ENCODE measurements around the gene AVPR1B.
"Not testable (repeated sequence)": the region's sequence is repeated elsewhere in the genome, so short reads cannot be mapped to it uniquely, and the experiment has no call there.

Gene AVPR1B

DNA sequence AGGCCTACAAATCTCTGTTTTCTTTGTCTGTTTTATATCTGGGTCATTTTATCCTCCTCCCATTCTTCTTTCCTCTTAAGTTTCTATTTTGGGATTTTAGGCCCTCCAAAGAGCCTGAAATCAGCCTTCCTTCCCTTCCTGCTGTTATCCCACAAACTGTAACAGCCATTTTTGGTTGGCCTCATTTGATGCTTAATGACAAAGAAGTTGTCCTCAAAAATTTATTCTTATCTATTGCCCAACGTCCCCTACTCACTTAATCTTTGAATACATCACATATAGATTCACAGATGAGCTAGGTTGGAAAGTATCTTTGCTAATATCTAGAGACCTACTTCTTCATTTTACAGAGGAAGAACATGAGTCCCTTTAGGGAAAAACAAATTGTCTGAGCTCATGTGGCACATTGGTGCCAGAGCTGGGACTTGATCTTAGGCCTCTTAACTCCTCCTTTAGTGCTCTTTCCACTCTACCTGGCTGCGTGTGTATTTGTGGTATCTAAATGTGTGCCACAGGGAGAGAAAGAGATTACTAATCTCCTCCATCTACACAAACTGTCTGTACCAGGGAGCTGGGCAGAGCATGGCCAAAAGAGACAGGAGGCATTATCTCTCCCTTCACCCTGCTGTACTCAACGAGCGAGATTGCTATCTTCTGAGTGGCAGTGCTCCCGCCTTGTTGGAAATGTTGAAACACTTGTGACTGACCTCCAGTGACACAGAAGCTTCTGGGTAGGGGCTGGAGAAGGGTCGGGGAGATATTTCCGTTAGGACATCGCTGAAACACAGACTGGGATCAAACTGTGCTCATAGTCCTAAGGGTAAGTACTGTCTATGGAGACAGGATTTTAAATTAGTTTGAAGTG lies 34.1 kb downstream of the AVPR1B start:
- in situ Hi-C loops (cut with MboI; ENCODE audit: low sequenced_read_pairs) = no loop called here

DNA sequence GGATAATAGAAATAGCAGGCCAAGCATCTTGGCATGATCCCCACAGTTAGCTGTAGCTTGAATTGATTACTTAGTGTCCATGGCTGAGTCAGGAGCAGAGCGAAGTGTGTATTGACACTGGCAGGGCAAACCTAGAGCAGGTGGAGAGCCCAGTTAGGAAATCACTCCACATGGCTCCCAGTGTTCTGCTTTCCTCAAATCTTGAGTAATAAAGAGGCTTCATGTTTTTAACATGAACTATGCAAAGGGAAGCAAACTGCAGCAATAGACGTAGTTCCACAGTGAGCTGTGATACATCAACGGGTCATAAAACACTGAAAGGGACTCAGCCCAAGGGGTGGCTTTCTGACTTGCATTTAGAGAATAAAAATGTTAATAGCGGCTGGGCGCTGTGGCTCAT lies 35.3 kb downstream of the AVPR1B start:
- in situ Hi-C loops (cut with MboI; ENCODE audit: low sequenced_read_pairs) = no loop called here

DNA sequence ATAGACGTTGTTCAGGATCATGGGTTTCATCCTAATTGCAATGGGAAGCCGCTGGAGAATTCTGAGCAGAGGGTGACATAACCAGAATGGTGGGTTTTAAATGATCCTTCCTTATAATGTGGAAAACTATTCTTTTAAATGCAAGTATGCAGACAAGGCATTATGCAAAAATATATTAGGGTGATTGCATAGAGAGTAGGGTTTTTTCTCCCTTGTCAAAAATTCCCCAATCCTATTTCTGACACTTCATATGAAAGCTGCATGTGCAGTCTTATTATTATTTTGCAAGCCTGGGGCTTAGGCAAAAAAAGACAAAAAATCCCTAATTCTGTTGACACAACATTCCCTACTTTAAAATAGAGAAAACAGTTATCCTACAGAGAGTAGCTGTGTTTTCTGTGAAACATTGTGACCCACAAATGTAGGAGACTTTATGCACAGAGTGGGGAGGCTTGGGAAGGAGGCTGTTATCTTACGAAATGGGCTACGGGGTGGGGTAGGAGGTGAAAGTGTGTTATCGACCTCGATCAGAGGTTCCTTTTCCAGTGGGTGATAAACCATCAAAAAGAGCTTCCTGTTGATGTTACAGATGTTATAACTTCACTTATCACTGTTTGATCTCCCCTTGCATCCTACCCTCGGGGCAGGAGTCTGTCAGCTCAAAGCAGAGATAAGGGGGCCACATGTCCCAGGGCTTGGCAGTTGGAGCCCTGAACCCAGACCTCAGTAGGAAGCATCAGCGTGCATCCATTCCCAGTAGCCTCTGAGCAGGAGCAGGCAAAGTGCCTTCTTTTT lies 37.0 kb downstream of the AVPR1B start:
- in situ Hi-C loops (cut with MboI; ENCODE audit: low sequenced_read_pairs) = no loop called here

DNA sequence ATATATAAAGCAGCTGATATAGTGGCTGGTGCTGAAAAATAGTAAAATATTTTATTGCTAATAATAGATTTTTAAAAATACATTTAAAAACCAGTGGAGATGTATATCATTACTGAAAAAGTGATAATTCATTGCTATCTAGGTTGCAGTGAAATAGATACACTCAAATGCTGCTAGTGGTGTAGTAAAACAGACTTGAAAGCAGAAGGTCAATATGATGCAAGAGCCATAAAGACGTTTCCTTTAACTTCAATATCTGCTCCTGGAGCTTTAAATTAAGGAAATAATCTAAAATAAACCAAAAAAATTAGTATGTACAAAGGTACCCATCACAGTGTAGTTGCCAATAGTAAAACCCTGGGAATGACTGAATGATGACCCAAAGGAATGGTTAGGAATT lies 38.1 kb downstream of the AVPR1B start:
- in situ Hi-C loops (cut with MboI; ENCODE audit: low sequenced_read_pairs) = no loop called here

DNA sequence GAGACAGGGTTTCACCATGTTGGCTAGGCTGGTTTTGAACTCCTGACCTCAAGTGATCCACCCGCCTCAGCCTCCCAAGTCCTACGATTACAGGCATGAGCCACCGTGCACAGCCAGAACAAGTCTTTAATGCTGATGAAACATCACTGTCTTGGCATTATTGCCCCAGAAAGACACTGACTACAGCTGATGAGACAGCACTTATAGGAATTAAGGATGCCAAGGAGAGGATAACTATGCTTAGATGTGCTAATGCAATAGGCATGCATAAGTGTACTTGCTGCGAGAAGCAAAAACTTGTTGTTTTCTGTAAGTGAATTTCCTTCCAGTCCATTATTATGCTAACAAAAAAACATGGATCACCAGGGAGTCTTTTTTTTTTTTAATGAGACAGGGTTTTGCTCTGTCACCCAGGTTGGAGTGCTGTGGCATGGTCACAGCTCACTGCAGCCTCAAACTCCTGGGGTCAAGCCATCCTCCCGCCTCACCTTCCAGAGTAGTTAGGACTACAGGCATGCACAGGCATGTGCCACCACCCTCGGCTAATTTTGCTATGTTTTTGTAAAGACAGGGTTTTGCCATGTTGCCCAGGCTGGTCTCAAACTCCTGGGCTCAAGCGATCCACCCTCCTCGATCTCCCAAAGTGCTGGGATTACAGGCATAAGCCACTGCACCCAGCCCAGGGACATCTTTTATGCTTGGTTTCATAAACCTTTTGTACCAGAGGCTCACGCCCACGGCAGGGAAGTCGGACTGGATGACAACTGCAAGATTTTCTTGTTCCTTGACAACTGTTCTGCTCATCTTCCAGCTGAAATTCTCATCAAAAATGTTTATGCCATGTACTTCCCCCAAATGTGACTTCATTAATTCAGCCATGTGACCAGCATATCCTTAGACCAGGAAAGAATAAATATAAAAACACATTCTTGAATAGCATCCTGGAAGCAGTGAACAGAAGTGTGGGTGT lies 41.1 kb downstream of the AVPR1B start:
- in situ Hi-C loops (cut with MboI; ENCODE audit: low sequenced_read_pairs) = no loop called here

DNA sequence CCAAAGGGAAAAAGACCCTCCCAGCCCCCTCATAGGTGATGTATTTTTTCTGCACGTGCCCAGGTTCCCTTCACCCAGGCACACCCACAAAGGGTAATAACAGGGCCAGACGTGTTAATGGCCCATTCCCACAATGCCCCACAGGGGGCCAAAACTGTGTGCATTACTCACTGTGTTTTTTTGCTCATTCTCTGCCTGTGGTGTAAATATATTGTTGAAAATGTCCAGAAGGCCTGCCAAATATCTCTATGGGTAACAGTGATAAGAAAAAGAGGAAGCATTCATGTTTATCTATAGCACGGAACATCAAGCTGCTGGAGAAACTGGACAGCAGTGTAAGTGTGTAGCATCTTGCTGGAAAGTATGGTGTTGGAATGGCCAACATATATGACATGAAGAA lies 42.3 kb downstream of the AVPR1B start:
- in situ Hi-C loops (cut with MboI; ENCODE audit: low sequenced_read_pairs) = no loop called here

DNA sequence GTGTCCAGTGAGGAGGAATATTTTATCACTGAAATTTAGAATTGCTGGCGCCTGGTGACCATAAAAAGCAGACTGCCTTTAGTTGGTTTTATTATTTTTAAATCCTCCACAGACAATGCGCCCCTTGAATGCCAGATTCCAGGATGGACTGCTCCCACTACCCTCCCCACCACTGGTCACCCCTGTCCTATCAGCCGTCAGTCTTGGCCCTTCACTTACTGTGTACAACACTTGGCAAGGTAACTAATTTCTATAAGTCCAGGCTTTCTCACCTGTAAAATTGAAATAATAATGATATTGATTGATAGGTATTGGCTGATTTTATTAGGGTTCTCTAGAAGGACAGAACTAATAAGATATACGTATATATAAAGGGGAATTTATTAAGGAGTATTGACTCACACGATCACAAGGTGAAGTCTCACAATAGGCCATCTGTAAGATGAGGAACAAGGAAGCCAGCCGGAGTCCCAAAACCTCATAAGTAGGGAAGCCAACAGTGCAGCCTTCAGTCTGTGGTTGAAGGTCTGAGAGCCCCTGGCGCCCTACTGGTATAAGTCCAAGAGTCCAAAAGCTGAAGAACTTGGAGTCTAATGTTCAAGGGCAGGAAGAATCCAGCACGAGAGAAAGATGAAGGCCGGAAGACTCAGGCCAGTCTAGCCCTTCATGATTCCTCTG lies 46.4 kb downstream of the AVPR1B start:
- in situ Hi-C loops (cut with MboI; ENCODE audit: low sequenced_read_pairs) = no loop called here

DNA sequence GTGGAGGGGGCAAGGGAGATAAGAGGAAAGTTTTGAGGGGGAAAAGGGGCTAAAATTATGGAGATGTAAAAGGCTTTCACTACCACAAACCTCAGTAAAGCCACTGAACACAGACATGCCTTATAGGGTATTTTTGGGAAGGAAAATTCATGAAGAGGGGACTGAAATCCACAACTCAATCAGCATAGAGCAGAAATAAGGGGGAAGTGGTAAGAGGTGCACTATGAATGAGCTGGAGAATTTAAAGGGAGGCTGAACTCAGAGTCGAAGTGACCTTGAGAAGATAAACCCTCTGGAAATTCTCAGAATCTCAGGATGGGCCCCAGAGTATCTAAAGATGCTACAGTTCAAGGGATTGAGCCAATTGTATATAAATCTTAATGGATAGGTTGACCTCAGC lies 48.9 kb downstream of the AVPR1B start:
- in situ Hi-C loops (cut with MboI; ENCODE audit: low sequenced_read_pairs) = no loop called here

DNA sequence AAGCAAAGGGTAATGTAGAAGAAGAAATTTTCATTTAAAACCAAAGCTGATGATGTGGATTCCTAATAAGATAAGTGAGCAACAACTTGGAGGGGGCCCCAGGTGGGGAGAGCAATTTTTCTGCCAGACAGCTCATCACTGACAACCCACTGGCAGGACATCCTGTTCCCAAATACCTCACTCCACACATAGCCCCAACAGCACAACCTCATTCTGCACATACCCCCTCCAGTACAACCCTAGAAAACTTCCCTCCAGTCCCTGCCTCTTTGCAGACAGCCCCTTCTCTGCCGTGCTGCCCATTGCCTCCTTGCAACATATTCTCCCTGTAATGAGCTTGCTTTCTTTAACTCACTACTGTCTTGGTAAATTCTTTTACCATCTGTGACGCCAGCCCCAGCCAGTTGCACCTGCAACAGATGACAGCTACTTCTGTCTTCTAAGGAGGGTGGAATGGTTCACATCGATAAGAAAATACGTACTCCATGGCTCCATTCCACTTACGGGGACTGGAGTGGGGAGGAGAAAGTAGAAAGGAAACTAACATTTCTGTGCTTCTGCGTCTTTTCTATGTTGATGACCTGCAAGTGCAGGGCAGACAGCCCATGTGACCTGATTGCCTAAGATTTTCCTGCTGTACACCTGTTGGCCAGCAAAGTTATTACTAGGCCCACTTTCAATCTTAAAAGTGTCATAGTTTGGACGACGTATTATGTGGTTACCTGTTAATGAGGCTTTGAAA lies 49.5 kb downstream of the AVPR1B start:
- in situ Hi-C loops (cut with MboI; ENCODE audit: low sequenced_read_pairs) = no loop called here

DNA sequence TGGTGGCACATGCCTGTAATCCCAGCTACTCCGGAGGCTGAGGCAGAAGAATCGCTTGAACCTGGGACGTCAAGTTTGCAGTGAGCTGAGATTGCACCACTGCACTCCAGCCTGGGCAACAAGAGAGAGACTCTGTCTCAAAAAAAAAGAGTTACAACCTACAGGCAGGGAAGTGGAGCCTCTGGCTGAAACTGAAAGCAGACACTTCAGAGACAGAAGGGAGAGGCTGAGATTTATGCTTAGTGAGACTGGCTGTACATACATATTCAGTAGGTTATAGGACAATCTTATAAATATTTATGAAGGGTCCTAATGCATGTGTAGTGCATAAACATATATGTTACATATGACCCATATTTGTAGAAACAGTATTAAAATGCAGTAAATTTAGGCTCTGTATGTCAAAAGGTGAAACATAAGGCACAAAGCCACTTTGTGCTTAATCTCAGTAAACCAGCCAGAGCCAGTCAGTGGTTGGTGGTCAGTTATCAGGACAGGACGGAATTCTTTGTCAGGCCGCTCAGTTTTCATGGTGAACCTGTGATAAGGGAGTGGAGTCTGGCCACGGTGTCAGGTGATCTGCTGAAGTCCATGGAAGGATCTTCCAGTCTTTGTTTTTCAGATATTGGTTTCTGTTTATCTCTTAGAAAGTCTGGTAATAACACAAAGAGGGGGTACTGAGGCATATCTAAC lies 50.6 kb downstream of the AVPR1B start:
- in situ Hi-C loops (cut with MboI; ENCODE audit: low sequenced_read_pairs) = no loop called here

DNA sequence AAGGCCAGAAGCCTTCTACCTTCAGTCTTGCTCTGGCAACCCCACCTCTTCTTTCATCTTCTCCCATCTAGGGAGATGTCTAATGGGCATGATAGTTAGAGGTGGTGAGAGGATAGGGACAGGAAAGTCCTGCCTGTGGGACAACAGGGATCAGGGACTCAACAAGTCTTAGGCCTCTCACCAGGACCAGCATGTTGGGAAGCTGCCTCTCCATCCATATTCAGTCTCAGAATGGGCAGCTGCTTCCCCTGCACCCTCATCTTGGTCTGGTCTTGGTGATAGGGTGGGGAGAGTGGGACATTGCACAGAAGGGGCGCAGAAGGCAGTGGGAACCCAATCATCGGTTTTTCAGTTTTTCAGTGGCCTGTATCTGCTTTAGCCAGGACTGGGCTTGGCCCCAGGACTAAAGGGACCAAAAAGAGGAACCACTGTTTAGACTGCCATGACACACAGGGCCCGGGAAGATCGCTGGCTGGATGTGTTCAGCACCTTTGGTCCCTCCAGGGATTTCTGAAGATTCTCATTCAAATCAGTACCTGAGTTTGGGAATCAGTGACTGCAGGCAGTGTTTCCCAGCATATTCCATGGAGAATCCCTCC lies 51.5 kb downstream of the AVPR1B start:
- in situ Hi-C loops (cut with MboI; ENCODE audit: low sequenced_read_pairs) = no loop called here

DNA sequence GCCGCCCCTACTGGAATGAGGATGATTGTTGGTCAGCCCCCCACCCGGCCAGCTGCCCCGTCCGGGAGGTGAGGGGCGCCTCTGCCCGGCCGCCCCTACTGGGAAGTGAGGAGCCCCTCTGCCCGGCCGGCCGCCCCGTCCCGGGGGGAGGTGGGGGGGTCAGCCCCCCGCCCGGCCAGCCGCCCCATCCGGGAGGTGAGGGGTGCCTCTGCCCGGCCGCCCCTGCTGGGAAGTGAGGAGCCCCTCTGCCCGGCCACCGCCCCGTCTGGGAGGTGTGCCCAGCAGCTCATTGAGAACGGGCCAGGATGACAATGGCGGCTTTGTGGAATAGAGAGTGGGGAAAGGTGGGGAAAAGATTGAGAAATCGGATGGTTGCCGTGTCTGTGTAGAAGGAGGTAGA lies 52.7 kb downstream of the AVPR1B start:
- in situ Hi-C loops (cut with MboI; ENCODE audit: low sequenced_read_pairs) = not testable (repeated sequence)

DNA sequence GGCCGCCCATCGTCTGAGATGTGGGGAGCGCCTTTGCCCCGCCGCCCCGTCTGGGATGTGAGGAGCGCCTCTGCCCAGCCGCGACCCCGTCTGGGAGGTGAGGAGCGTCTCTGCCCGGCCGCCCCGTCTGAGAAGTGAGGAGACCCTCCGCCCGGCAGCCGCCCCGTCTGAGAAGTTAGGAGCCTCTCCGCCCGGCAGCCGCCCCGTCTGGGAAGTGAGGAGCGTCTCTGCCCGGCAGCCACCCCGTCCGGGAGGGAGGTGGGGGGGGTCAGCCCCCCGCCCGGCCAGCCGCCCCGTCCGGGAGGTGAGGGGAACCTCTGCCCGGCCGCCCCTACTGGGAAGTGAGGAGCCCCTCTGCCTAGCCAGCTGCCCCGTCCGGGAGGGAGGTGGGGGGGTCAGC lies 53.2 kb downstream of the AVPR1B start:
- in situ Hi-C loops (cut with MboI; ENCODE audit: low sequenced_read_pairs) = not testable (repeated sequence)

DNA sequence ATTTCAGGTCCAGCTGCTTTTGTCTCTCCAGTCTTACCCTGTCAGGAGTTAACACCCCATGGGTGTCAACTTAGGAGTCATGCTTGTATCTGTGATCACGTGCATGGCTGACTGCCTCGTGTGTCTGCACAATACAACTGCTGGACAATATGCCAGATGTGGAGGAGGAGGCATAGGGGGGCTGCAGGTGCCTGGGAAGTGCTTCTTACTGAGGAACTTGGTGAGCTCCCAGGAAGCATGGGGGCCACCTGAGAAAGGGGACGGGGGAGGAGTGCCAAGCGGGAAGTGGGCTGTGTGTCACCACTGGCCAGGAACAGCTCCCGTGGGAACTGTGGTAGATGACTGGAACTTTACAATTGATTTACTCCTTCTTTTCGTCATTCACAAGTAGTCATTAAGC lies 54.7 kb downstream of the AVPR1B start:
- in situ Hi-C loops (cut with MboI; ENCODE audit: low sequenced_read_pairs) = no loop called here

DNA sequence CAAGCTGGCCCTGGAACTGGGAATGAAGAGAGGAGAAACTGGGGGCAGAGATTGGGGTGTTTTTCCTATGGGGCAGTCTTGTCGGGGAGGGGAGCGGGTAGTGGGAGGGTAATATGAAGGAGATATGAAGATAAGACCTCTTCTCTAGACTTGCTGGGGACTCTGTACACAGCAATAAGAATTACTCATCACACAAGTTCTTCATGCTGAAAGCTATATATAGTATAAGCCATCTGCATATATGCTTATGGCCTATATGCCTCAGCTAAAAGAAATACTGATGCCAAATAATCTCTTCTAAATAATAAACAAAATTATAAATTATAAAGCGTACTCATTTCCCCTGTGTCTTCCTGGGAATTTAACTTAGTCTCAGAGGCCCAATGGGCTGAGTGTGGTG lies 56.3 kb downstream of the AVPR1B start:
- in situ Hi-C loops (cut with MboI; ENCODE audit: low sequenced_read_pairs) = no loop called here

Data from hTERT RPE-1 (cell line).